Parathyroid adenoma (tissue), 2 donors: ENCODE measurements around the gene CACNA1A.
"Not testable (repeated sequence)": the region's sequence is repeated elsewhere in the genome, so short reads cannot be mapped to it uniquely, and the experiment has no call there.

Source experiments
- H2AFZ ChIP-seq: fragments of 300-600 bp; sonication (generic); one replicate; pipeline ENCODE4 v1.7.0; 2017; ENCODE audit warnings: antibody characterized with exemption, mild to moderate bottlenecking
- H3K27ac ChIP-seq: fragments of 300-600 bp; sonication (generic); one replicate; pipeline ENCODE4 v1.7.0; 2017
- H3K27me3 ChIP-seq: fragments of 300-600 bp; sonication (generic); one replicate; pipeline ENCODE4 v1.7.0; 2017; ENCODE audit warnings: low read length; ENCODE audit not compliant: control insufficient read depth, insufficient read depth
- H3K36me3 ChIP-seq: fragments of 300-600 bp; sonication (generic); one replicate; pipeline ENCODE4 v1.7.0; 2017; ENCODE audit warnings: low read length; ENCODE audit not compliant: control insufficient read depth, insufficient read depth
- H3K4me1 ChIP-seq: fragments of 300-600 bp; sonication (generic); one replicate; pipeline ENCODE4 v1.7.0; 2017; ENCODE audit warnings: control low read depth
- H3K4me2 ChIP-seq: fragments of 300-600 bp; sonication (generic); one replicate; pipeline ENCODE4 v1.7.0; 2017; ENCODE audit warnings: low read length
- H3K4me3 ChIP-seq: fragments of 300-600 bp; sonication (generic); one replicate; pipeline ENCODE4 v1.7.0; 2017; ENCODE audit warnings: low read depth, low read length
- H3K79me2 ChIP-seq: fragments of 300-600 bp; sonication (generic); one replicate; pipeline ENCODE4 v1.7.0; 2017; ENCODE audit warnings: control low read depth
- H3K9ac ChIP-seq: fragments of 300-600 bp; sonication (generic); one replicate; pipeline ENCODE4 v1.7.0; 2017; ENCODE audit warnings: mild to moderate bottlenecking
- H3K9me3 ChIP-seq: fragments of 300-600 bp; sonication (generic); one replicate; pipeline ENCODE4 v1.7.0; 2017; ENCODE audit warnings: low read length; ENCODE audit not compliant: control insufficient read depth
- TF ChIP-seq, protein P1 (sequence below): fragments of 300-600 bp; sonication (generic); IDR thresholded peaks from one replicate; pipeline ENCODE4 v1.7.0; 2017; ENCODE audit warnings: antibody characterized with exemption, mild to moderate bottlenecking
- donor health status: primary hyperparathyroidism.

CACNA1A gene

DNA sequence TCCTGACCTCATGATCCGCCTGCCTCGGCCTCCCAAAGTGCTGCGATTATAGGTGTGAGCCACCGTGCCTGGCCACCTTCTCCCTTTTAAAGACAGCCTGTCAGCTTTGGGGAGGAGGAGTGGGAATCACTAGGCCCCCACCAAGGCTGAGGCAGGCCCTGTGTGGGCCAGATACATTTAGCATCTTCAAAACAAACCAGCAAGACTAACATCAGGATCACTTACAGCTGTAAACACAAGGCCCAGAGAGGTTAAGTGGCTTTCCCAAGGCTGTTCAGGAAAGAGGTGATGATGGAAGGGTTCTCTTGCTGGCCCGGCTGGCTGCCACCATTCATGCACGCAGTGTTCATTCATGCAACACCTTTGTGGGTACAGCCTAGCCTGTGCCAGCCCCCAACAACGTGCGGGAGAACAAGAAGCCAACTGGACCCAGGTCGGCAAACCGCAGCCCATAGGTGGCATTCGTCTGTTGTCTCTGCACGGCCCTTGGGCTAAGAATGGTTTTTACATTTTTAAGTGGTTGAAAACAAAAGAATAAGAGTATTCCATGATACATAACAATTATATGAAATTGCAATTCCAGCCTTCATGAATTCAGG, 333.0 kb downstream of the CACNA1A start:
- Histone ChIP-seq H2AFZ (peak overlapping the region; percentile 79), H3K27ac (peak overlapping the region; percentile 90), H3K36me3 (no peaks in the 10 kb centered on the region), H3K79me2 (no peaks in the 10 kb centered on the region), H3K27me3 (no peaks in the 10 kb centered on the region), H3K4me1 (peaks cover 15% of the 10 kb centered on the region), H3K9ac (no peak overlapping the region), H3K9me3 (no peaks in the 10 kb centered on the region), H3K4me3 (no peak overlapping the region), H3K4me2 (no peak overlapping the region)
- TF ChIP-seq, protein P1, sequence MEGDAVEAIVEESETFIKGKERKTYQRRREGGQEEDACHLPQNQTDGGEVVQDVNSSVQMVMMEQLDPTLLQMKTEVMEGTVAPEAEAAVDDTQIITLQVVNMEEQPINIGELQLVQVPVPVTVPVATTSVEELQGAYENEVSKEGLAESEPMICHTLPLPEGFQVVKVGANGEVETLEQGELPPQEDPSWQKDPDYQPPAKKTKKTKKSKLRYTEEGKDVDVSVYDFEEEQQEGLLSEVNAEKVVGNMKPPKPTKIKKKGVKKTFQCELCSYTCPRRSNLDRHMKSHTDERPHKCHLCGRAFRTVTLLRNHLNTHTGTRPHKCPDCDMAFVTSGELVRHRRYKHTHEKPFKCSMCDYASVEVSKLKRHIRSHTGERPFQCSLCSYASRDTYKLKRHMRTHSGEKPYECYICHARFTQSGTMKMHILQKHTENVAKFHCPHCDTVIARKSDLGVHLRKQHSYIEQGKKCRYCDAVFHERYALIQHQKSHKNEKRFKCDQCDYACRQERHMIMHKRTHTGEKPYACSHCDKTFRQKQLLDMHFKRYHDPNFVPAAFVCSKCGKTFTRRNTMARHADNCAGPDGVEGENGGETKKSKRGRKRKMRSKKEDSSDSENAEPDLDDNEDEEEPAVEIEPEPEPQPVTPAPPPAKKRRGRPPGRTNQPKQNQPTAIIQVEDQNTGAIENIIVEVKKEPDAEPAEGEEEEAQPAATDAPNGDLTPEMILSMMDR: no peak

DNA sequence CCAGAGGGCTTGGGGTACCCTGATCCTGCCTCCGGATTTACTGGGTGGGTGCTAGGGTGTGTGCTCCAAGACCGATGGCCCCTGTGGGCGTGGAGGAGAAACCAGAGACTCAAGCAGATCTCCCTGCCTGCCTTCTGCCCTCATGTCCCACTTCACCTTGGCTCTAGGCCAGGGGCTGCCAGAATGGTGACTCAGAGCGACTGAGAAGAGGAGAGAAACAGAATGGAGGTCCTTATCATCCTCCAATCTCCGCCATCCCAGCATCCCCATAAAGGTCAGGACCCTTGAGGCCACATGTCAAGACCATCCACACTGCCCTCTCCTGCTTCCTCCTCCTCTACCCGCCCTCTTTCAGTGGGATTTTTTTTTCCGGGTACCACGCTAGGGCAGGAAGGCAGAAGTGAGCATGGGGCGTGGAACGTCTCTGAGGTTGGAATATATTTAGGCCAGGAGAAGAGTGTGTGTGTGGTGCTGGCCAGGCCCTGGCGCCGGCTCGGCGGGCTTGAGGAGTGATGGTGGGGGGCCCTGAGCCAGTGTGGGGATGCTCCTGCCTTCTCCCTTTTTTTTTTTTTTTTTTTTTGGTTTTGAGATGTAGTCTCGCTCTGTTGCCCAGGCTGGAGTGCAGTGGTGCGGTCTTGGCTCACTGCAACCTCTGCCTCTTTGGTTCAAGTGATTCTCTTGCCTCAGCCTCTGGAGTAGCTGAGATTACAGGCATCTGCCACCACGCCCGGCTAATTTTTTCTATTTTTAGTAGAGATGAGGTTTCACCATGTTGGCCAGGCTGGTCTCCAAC, 333.7 kb downstream of the CACNA1A start:
- peak overlapping the region; percentile 79 for H2AFZ ChIP-seq
- H3K4me2 ChIP-seq: peak overlapping the region; percentile 45
- H3K79me2 ChIP-seq: no peaks in the 10 kb centered on the region
- peaks cover 16% of the 10 kb centered on the region for H3K4me1 ChIP-seq
- peak overlapping the region; percentile 90 for H3K27ac ChIP-seq
- TF ChIP-seq, protein P1: no peak
- H3K36me3 ChIP-seq: no peaks in the 10 kb centered on the region
- H3K9me3 ChIP-seq: no peaks in the 10 kb centered on the region
- peak overlapping the region; percentile 9 for H3K4me3 ChIP-seq
- H3K27me3 ChIP-seq: no peaks in the 10 kb centered on the region
- no peak overlapping the region for H3K9ac ChIP-seq

DNA sequence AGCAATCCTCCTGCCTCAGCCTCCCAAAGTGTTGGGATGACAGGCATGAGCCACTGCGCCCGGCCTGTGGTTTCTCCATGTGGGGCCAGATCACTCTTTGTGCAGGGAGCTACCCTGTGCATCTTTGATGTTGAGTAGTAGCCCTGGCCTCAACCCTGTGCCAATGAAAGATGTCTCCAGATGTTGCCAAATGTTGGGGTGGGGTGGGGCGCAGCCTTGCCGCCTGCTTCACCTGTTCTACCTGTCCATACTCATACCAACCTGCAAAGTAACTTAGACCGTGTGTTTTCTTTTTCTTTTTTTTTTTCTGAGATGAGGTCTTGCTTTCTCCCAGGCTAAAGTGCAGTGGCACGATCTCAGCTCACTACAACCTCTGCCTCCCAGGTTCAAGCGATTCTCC, 335.1 kb downstream of the CACNA1A start:
- Histone ChIP-seq H2AFZ (no peak overlapping the region), H3K4me3 (no peak overlapping the region), H3K36me3 (no peaks in the 10 kb centered on the region), H3K4me2 (no peak overlapping the region), H3K27ac (no peak overlapping the region), H3K9me3 (no peaks in the 10 kb centered on the region), H3K9ac (no peak overlapping the region), H3K4me1 (peaks cover 26% of the 10 kb centered on the region), H3K27me3 (no peaks in the 10 kb centered on the region), H3K79me2 (no peaks in the 10 kb centered on the region)
- TF ChIP-seq, protein P1: no peak

DNA sequence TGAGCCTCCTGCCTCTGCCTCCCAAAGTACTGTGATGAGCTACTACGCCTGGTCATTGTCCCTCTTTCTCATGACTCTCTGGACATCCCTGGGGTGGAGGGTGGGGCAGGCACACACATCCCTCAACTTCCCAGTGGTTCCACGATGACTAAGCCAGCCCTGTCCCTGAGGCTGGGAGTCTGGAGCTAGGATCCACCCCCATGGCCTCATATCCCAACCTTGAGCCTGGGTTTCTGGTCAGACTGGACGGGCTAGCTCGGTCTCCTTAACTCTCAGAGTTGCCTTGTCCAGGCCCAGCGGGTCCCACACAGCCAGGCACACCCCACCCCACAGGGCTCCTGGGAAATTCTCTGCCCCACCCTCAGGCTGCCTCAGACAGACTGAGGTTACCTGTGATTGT, 336.5 kb downstream of the CACNA1A start:
- H3K79me2 ChIP-seq: no peaks in the 10 kb centered on the region
- no peaks in the 10 kb centered on the region for H3K36me3 ChIP-seq
- H3K4me2 ChIP-seq: no peak overlapping the region
- H3K4me3 ChIP-seq: no peak overlapping the region
- no peaks in the 10 kb centered on the region for H3K27me3 ChIP-seq
- H3K9ac ChIP-seq: no peak overlapping the region
- TF ChIP-seq, protein P1: no peak
- no peak overlapping the region for H2AFZ ChIP-seq
- no peaks in the 10 kb centered on the region for H3K9me3 ChIP-seq
- H3K27ac ChIP-seq: no peak overlapping the region
- H3K4me1 ChIP-seq: peaks cover 30% of the 10 kb centered on the region

DNA sequence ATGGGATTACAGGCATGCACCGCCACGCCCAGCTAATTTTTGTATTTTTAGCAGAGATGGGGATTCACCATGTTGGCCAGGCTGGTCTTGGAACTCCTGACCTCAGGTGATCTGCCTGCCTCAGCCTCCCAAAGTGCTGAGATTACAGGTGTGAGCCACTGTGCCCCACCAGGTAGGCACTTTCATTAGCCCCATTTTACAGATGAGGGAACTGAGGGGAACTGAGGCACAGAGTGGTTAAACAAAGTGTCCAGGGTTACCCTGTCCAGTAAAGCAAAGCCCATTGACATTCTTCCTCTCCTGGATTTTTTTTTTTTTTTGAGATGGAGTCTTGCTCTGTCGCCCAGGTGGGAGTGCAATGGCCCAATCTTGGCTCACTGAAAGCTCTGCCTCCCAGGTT, 340.1 kb downstream of the CACNA1A start:
- not testable (repeated sequence) for H3K4me3 ChIP-seq, H3K9ac ChIP-seq, H3K27me3 ChIP-seq, H3K4me2 ChIP-seq, H3K36me3 ChIP-seq, H3K79me2 ChIP-seq, H2AFZ ChIP-seq, H3K9me3 ChIP-seq
- peaks cover 31% of the 10 kb centered on the region for H3K4me1 ChIP-seq
- H3K27ac ChIP-seq: peak overlapping the region; percentile 93
